GM19193 (cell line): ENCODE results near the gene SERGEF.

Source experiments
- POLR2A ChIP-seq: IDR thresholded peaks from 4 replicates; pipeline ENCODE4 v1.6.1; 2011; ENCODE audit not compliant: insufficient read depth, insufficient read length; ENCODE audit errors: extremely low read depth

SERGEF gene

DNA sequence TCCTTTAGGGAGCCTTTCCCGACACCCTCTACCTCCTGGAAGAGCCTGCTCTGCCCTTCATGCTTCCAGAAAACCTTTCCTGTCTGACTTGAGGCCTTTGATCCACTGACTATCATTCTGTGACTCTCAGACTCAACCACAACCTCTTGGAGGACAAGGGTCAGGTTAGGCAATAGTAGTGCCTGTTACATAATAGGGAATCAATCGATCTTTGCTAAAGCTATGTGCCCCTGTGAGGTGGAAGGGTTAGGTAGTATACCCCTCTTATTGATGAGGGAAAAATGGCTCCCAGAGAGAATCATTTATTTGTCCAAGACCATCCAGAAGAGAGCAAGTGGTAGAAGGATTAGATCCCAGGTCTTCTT is 262.1 kb downstream of the SERGEF start:
- no peak for TF ChIP-seq POLR2A

- TF ChIP-seq POLR2A: no peak
Measured at GRCh38 chr11:17750013-17750800, 262.6 kb downstream of the SERGEF start.

- TF ChIP-seq POLR2A: no peak
Measured at GRCh38 chr11:17748761-17749721, 263.8 kb downstream of the SERGEF start.

DNA sequence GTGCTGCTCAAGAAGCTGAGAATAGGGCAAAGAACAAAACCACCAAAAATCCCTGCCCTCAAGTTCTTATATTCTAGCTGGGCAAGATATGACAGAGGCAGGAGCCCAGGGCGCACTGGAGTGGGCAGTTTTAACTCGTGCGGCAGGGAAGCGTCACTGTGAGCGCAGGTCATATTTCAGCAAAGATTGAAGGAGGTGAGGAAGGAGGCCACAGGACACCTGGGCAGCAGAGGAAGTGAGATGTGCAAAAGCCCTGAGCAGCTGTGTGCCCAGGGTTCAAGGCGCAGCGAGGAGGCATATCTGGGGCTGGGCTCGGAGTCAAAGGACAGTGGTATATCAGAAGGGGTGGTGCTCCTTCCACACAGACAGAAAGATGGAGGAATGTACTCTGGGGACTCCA is 264.8 kb downstream of the SERGEF start:
- TF ChIP-seq POLR2A: no peak

GRCh38 chr11:17747131-17747955 is 265.5 kb downstream of the SERGEF start:
- TF ChIP-seq POLR2A: no peak

DNA sequence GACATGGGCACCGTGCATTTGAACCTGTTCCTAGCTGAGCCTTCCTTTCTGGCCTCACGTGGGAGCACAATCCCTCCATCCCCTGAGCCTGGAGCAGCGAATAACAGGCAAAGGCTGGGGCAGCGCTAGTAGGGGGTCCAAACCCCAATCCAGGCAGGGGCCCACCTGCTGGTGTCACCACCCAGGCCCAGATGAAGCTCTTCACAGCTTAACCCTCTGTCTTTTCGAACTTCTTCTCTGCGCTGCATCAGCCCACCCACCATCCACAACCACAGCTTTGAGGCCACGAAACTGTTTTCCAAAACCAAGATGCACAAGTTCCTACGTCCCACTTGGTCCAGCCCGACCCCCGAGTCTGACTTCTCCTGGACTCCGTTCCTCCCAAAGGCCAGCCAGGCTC is 266.8 kb downstream of the SERGEF start:
- TF ChIP-seq POLR2A: no peak

DNA sequence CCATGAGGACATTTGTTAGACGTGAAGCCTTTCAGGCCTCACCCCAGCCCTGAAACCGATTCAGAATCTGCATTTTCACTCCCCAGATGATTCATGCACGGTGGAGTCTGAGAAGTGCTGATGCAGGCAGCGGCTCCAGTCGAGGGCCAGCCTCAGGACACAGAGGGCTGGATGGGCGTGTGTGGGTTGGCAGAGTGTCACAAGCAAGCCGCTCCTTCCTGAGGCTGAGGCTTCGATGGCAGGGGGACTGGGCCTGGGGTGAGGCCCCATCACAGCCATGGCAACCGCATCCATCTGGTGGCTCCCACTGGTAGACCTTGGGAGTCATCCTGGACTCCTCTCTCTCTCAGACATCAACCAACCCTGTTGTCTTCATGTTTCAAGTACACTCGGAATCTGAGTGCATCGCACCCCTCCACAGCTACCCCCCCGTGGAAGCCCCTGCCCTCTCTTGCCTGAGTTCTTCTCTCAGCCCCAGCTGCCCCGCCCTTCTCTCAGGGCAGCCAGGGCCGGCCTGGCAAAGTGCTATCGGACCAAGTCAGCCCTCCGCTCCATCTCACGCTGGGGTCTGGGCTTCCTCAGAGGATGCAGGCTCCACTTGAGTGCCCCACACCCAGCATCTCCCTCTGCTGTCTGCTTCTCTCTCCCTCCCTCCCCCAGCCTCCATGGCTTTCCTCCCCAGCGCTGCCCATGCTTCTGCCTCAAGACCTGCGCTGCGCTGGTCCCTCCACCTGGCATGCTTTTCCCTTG is 267.6 kb downstream of the SERGEF start:
- TF ChIP-seq POLR2A: no peak

GRCh38 chr11:17744151-17744940 is 268.5 kb downstream of the SERGEF start:
- TF ChIP-seq POLR2A: no peak

DNA sequence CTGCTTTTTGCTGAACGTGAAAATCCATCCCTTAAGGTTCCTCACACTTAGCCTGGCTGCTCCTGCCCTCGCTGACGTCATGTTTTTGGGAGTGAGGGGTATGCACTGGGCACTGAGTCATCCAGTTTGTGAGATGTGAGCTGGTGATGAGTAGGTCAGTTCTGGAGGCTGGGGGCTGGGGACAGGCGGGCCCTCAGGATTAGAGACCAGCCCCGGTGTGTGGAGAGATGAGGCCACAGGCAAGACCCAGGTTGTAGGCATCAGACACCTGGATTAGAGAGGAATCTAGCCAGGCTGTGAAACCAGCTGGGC is 269.1 kb downstream of the SERGEF start:
- TF ChIP-seq POLR2A: no peak

DNA sequence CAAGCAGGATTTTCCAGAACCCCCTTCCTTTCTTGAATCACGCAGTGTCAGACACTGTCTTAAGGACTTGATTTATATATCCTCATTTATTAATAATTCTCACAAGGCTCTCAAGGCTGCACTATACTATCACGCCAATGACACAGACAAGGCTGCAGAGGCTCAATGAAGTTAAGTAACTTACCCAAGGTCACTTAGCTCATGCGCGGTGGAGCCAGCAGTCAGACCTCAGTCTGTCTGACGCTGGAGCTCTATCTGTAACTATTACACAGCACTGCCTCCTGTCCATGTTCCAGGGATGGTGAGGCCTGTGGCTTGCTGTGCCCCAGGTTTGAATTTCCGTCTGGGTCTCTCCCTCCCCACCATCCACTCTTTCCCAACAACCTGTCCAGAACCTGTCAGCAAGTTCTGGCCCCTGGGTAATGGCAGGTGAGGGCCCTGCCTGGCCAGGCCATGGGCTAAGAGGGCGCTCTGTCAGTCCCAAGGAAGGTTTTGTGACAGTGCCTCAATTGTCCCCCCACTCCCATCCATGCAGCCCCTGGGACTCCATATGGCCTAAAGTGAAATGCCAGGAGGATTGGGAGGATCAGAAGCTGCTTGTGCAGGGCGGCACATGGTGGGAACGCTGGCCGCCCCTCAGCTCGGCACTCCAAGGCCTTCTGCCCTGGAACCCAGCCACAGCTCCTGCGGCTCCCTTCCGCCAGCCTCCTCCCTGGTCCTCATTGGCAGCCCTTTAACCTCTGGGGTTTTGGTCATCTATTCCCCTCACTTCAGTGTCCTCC is 269.6 kb downstream of the SERGEF start:
- TF ChIP-seq POLR2A: no peak

- TF ChIP-seq POLR2A: no peak
Measured at GRCh38 chr11:17742019-17742418, 270.8 kb downstream of the SERGEF start.

GRCh38 chr11:17741487-17741886 is 271.4 kb downstream of the SERGEF start:
- TF ChIP-seq POLR2A: no peak
